DOHH2 (cell line): Measurements from ENCODE around the gene CBY1.

Experiments used
- H3F3A ChIP-seq: fragments of 200-600 bp; sonication (generic), shearing (Covaris generic); 2 replicates; pipeline ENCODE4 v1.6.0; 2016; ENCODE audit warnings: antibody characterized with exemption, mild to moderate bottlenecking; ENCODE audit not compliant: control insufficient read depth, insufficient read depth
- H3K27ac ChIP-seq: fragments of 200-600 bp; sonication (generic); 2 replicates; pipeline ENCODE4 v1.5.1; 2014; ENCODE audit warnings: low read depth, mild to moderate bottlenecking, low read length, moderate library complexity
- H3K27me3 ChIP-seq: fragments of 200-600 bp; sonication (generic); 2 replicates; pipeline ENCODE4 v1.6.1; 2014; ENCODE audit warnings: mild to moderate bottlenecking, low read length, mixed read lengths; ENCODE audit not compliant: control insufficient read depth
- H3K36me3 ChIP-seq: fragments of 200-600 bp; sonication (generic); 2 replicates; pipeline ENCODE4 v1.6.1; 2014; ENCODE audit warnings: mild to moderate bottlenecking, low read length, moderate library complexity, mixed read lengths; ENCODE audit not compliant: control insufficient read depth
- H3K4me1 ChIP-seq: fragments of 200-600 bp; sonication (generic); 2 replicates; pipeline ENCODE4 v1.6.1; 2014; ENCODE audit warnings: mild to moderate bottlenecking, low read length, mixed read lengths; ENCODE audit not compliant: control insufficient read depth
- H3K4me2 ChIP-seq: fragments of 200-600 bp; sonication (generic); 2 replicates; pipeline ENCODE4 v1.6.0; 2014; ENCODE audit warnings: mild to moderate bottlenecking, low read length, moderate library complexity
- H3K4me3 ChIP-seq: fragments of 200-600 bp; sonication (generic); 2 replicates; pipeline ENCODE4 v1.5.1; 2014; ENCODE audit warnings: mild to moderate bottlenecking, low read length, mixed read lengths
- H3K79me2 ChIP-seq: fragments of 200-600 bp; sonication (generic); 2 replicates; pipeline ENCODE4 v1.6.1; 2014; ENCODE audit warnings: mild to moderate bottlenecking, low read length, mixed read lengths; ENCODE audit not compliant: control insufficient read depth
- H3K9me2 ChIP-seq: fragments of 200-600 bp; sonication (generic); replicated peaks from 2 replicates; pipeline ENCODE4 v1.6.1; 2014; ENCODE audit warnings: mild to moderate bottlenecking, low read length, mixed read lengths; ENCODE audit not compliant: control insufficient read depth
- H3K9me3 ChIP-seq: fragments of 200-600 bp; sonication (generic); 2 replicates; pipeline ENCODE4 v1.6.1; 2014; ENCODE audit warnings: antibody characterized with exemption, low read length, mixed read lengths; ENCODE audit not compliant: control insufficient read depth, insufficient read depth
- H4K20me1 ChIP-seq: fragments of 200-600 bp; sonication (generic); 2 replicates; pipeline ENCODE4 v1.6.0; 2014; ENCODE audit warnings: low read depth, mild to moderate bottlenecking, antibody characterized with exemption, low read length, moderate library complexity; ENCODE audit not compliant: control insufficient read depth, insufficient read depth
- CTCF ChIP-seq: fragments of 200-600 bp; sonication (generic); IDR thresholded peaks from one replicate; pipeline ENCODE4 v1.5.1; 2014; ENCODE audit warnings: antibody characterized with exemption, mild to moderate bottlenecking, low read depth, low read length; ENCODE audit not compliant: poor library complexity, severe bottlenecking
- EZH2phosphoT487 ChIP-seq: fragments of 200-600 bp; sonication (generic); IDR thresholded peaks from 2 replicates; pipeline ENCODE4 v1.6.1; 2017; ENCODE audit warnings: borderline replicate concordance, mild to moderate bottlenecking, antibody characterized with exemption, low read length, moderate library complexity, mixed read lengths

The CBY1 gene

GRCh38 chr22:38720350-38720749 lies 63.9 kb downstream of the CBY1 start:
- H3K36me3 ChIP-seq = peaks cover 72% of the 10 kb centered on the region
- H4K20me1 ChIP-seq = no peaks in the 10 kb centered on the region
- no peak overlapping the region for H3K27ac ChIP-seq

DNA sequence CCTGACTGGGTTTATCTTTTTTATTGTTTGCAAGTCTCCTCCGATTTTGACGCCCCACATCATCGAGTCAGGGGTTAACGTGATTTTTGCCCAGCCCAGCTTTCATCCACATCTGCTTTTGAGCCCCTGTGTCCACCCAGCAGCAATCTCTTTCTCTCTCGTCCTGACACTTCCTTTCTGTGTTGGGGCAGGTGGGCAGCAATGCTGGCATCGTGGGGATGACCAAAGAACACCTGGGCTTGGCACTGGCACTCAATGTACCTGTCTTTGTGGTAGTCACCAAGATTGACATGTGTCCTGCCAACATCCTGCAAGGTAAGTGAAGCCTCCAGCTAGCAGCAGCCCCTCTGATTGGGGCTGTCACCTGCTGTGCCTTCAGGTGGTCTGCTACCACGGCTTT lies 65.1 kb downstream of the CBY1 start:
- H3K27ac ChIP-seq = no peak overlapping the region
- no peaks in the 10 kb centered on the region for H3K27me3 ChIP-seq
- H3K4me2 ChIP-seq = no peak overlapping the region
- no peaks in the 10 kb centered on the region for H3K9me3 ChIP-seq
- peaks cover under 1% of the 10 kb centered on the region; the same call in 1 of the 2 replicates for H3K79me2 ChIP-seq
- no peaks in the 10 kb centered on the region for H4K20me1 ChIP-seq
- no peaks in the 10 kb centered on the region for H3K4me1 ChIP-seq
- H3F3A ChIP-seq = peaks cover 3% of the 10 kb centered on the region; the same call in 1 of the 2 replicates
- H3K4me3 ChIP-seq = no peak overlapping the region
- TF ChIP-seq CTCF (no peak), EZH2phosphoT487 (no peak)
- no peaks in the 10 kb centered on the region for H3K9me2 ChIP-seq
- H3K36me3 ChIP-seq = peaks cover 72% of the 10 kb centered on the region

More at GRCh38 chr22:38720350-38720749, 63.9 kb downstream of the CBY1 start:
- Histone ChIP-seq H3K4me3 (no peak overlapping the region), H3F3A (peaks cover 3% of the 10 kb centered on the region; the same call in 1 of the 2 replicates), H3K9me3 (no peaks in the 10 kb centered on the region), H3K4me1 (no peaks in the 10 kb centered on the region), H3K9me2 (no peaks in the 10 kb centered on the region), H3K4me2 (no peak overlapping the region), H3K27me3 (no peaks in the 10 kb centered on the region), H3K79me2 (peaks cover 12% of the 10 kb centered on the region)
- no peak for TF ChIP-seq CTCF
- no peak for TF ChIP-seq EZH2phosphoT487
